Kidney (tissue), 14 donors: Measurements from ENCODE around the gene NCLN. TPM values are rescaled to one million over a fixed set of nuclear protein-coding genes. Genes with fewer than 3 reads are reported as not detected.

Source experiments
- DNase-seq, 5 donors: peaks; one replicate each; pipeline ENCODE4 v3.0.0-alpha.2; 2013 to 2020
- FAIRE-seq: peaks from 2 replicates; lab custom pipeline; 2012; peaks lifted over from hg19 to GRCh38; lab: Jason Lieb, UNC
- H3K27ac ChIP-seq, 2 donors: one replicate each; pipeline ENCODE4 v1.7.0; 2013; ENCODE audit warnings: low read depth in 2 of 2, low read length in 2 of 2, inconsistent platforms in 1 of 2
- H3K27me3 ChIP-seq: one replicate; pipeline ENCODE4 v1.7.1; 2013; ENCODE audit warnings: low read length, inconsistent platforms; ENCODE audit not compliant: control insufficient read depth, insufficient read depth
- H3K36me3 ChIP-seq, 3 donors: one replicate each; pipeline versions ENCODE4 v1.7.0 to v1.7.1; 2013; ENCODE audit warnings: low read length in 3 of 3, control low read depth in 1 of 3, inconsistent platforms in 1 of 3; ENCODE audit not compliant: insufficient read depth in 3 of 3, control insufficient read depth in 2 of 3
- H3K4me1 ChIP-seq, 3 donors: one replicate each; pipeline versions ENCODE4 v1.7.0 to v1.7.1; 2013; ENCODE audit warnings: low read length in 3 of 3, inconsistent platforms in 1 of 3, low read depth in 1 of 3; ENCODE audit not compliant: control insufficient read depth in 2 of 3, insufficient read depth in 2 of 3
- H3K4me3 ChIP-seq, 3 donors: one replicate each; pipeline versions ENCODE4 v1.7.0 to v1.8.1; 2013; ENCODE audit warnings: low read length in 3 of 3, control low read depth in 1 of 3, inconsistent platforms in 1 of 3
- H3K9ac ChIP-seq, 3 donors: one replicate each; pipeline versions ENCODE4 v1.7.0 to v1.7.1; 2013; ENCODE audit warnings: low read length in 3 of 3, control low read depth in 1 of 3, inconsistent platforms in 1 of 3
- H3K9me3 ChIP-seq, 3 donors: one replicate each; pipeline versions ENCODE4 v1.7.0 to v1.7.1; 2013; ENCODE audit warnings: low read length in 3 of 3, control low read depth in 1 of 3, inconsistent platforms in 1 of 3; ENCODE audit not compliant: control insufficient read depth in 2 of 3, insufficient read depth in 1 of 3
- intact Hi-C: fragments of 100-400 bp; cut with DNase I; formaldehyde crosslinking; loops from one replicate; pipeline ENCODE4 v1.11.1; 2022
- polyA plus RNA-seq: library from polyadenylated mRNA; stranded (reverse); fragments of 350-450 nt; fragmentation: Illumina TruSeq; extraction: RNeasy Lipid Tissue Mini Kit (QIAGEN cat#74804); gene quantifications from one replicate; pipeline ENCODE4 v1.2.3, GENCODE V29; 2014; ENCODE audit warnings: low read depth, low replicate concordance; ENCODE audit not compliant: insufficient read depth
- total RNA-seq: library from RNA; stranded (reverse); fragmentation: NEBNext Ultra II Directional; extraction: Animal tissue kit (Norgen Biotek cat#: 25700); gene quantifications from one replicate; pipeline ENCODE4 v1.2.1, GENCODE V29; 2021
- TF ChIP-seq, protein P1 (sequence below): IDR thresholded peaks from 3 replicates; pipeline ENCODE4 v1.5.1; 2012; ENCODE audit warnings: mild to moderate bottlenecking, moderate library complexity, borderline replicate concordance; ENCODE audit not compliant: insufficient read depth; ENCODE audit errors: extremely low read depth
- donor health status: control.
- donor health status: control.
- donor health status: control.
- donor health status: control.
- donor health status: control.
- donor health status: DM: yes; HTN: yes; CAD: no.
- donor health status: Normal renal cell carcinoma (clear cell type).

The NCLN gene
- total and polyA plus RNA-seq, 2 donors from 2014 or later: 43.3 to 63.2 TPM

DNA sequence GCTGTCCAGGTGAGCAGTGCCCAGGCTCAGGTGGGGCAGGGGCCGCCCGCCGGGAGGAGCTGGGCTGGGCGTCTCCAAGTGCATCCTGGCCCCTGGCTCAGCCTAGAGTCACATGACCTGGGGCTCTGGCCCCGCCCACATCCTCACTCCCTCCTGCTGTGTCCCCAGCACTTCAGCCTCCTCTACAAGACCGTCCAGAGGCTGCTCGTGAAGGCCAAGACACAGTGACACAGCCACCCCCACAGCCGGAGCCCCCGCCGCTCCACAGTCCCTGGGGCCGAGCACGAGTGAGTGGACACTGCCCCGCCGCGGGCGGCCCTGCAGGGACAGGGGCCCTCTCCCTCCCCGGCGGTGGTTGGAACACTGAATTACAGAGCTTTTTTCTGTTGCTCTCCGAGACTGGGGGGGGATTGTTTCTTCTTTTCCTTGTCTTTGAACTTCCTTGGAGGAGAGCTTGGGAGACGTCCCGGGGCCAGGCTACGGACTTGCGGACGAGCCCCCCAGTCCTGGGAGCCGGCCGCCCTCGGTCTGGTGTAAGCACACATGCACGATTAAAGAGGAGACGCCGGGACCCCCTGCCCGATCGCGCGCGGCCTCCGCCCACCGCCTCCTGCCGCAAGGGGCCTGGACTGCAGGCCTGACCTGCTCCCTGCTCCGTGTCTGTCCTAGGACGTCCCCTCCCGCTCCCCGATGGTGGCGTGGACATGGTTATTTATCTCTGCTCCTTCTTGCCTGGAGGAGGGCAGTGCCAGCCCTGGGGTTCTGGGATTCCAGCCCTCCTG, 21.9 kb downstream of the NCLN start:
- H3K36me3 ChIP-seq: peaks cover 0 to 5% (median 2%) of the 10 kb centered on the region in 3 donors
- H3K27me3 ChIP-seq: no peaks in the 10 kb centered on the region
- no peak overlapping the region for H3K4me3 ChIP-seq
- intact Hi-C loops: no loop called here
- TF ChIP-seq, protein P1, sequence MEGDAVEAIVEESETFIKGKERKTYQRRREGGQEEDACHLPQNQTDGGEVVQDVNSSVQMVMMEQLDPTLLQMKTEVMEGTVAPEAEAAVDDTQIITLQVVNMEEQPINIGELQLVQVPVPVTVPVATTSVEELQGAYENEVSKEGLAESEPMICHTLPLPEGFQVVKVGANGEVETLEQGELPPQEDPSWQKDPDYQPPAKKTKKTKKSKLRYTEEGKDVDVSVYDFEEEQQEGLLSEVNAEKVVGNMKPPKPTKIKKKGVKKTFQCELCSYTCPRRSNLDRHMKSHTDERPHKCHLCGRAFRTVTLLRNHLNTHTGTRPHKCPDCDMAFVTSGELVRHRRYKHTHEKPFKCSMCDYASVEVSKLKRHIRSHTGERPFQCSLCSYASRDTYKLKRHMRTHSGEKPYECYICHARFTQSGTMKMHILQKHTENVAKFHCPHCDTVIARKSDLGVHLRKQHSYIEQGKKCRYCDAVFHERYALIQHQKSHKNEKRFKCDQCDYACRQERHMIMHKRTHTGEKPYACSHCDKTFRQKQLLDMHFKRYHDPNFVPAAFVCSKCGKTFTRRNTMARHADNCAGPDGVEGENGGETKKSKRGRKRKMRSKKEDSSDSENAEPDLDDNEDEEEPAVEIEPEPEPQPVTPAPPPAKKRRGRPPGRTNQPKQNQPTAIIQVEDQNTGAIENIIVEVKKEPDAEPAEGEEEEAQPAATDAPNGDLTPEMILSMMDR: no peak
- DNase-seq (no peak), FAIRE-seq (no peak)
- no peak overlapping the region for H3K9ac ChIP-seq
- no peaks in the 10 kb centered on the region for H3K4me1 ChIP-seq
- no peaks in the 10 kb centered on the region for H3K9me3 ChIP-seq
- no peak overlapping the region for H3K27ac ChIP-seq

DNA sequence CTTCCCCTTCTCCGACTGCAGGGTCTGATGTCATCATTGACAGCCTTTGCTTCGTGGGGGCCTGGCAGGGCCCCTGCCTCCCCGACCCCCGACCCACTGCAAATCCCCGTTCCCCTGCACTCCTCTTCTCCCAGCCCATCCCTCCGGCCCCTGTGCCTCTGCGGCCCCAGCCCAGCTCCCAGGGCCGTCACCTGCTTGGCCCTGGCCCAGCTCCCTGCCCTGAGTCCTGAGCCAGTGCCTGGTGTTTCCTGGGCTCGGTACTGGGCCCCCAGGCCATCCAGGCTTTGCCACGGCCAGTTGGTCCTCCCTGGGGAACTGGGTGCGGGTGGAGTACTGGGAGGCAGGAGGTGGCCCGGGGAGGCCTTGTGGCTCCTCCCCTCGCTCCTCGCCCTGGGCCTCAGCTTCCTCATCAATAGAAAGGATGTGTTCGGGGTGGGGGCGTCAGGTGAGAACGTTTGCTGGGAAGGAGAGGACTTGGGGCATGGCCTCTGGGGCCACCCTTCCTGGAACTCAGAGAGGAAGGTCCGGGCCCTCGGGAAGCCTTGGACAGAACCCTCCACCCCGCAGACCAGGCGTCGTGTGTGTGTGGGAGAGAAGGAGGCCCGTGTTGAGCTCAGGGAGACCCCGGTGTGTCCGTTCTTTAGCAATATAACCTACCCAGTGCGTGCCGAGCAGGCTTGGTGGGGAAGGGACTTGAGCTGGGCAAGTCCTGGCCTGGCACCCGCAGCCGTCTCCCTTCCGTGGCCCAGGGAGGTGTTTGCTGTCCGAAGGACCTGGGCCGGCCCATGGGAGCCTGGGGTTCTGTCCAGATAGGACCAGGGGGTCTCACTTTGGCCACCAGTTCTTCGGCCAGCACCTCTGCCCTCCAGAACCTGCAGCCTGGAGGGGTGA, 22.8 kb downstream of the NCLN start:
- TF ChIP-seq, protein P1: no peak
- H3K27me3 ChIP-seq: no peaks in the 10 kb centered on the region

DNA sequence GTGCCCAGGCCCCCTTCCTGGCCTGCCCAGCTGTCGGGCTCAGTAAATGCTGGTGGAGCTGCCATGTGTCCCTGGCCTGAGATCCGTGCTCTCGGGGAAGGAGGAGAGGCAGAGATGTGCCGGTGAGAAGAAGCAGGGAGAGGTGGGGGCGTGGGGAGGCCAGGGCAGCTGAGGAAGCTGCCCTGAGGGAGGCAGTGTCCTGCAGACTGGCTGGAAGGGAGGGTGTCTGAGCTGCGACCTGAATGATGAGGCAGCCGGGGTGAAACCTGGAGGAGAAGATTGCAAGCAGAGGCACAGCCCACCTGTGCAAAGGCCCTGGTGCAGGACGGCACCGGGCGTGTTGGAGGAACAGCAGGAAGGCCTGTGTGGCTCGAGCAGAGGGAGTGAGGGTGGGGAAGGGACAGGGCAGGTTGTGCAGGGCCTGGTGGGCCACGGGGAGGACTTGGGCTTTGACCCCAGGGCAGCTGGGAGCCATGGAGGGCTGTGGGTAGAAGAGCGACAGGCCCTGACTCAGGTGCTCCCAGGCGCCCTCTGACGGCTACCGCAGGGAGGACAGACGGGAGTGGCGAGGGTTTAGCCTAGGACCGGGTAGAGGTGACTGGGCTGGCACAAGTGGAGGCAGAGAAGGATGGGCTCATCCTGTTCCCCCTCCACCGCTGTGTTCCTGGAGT, 24.8 kb downstream of the NCLN start:
- peaks cover 0 to 5% (median 2%) of the 10 kb centered on the region in 3 donors for H3K36me3 ChIP-seq
- no peak overlapping the region for H3K27ac ChIP-seq
- DNase-seq (peak in 4 of 5 donors; percentile 16 to 58 (median 49)), FAIRE-seq (no peak)
- H3K9me3 ChIP-seq: no peaks in the 10 kb centered on the region
- H3K27me3 ChIP-seq: no peaks in the 10 kb centered on the region
- intact Hi-C loops: no loop called here
- H3K9ac ChIP-seq: no peak overlapping the region
- H3K4me1 ChIP-seq: no peaks in the 10 kb centered on the region
- no peak overlapping the region for H3K4me3 ChIP-seq
- TF ChIP-seq, protein P1: peak; percentile 52

More for the DNA sequence above, 22.8 kb downstream of the NCLN start:
- DNase-seq: peak in 1 of 5 donors; percentile 57
- intact Hi-C loops: no loop called here
- Histone ChIP-seq H3K4me3 (no peak overlapping the region), H3K27ac (no peak overlapping the region), H3K9ac (no peak overlapping the region), H3K4me1 (no peaks in the 10 kb centered on the region), H3K36me3 (peaks cover 0 to 5% (median 2%) of the 10 kb centered on the region in 3 donors), H3K9me3 (no peaks in the 10 kb centered on the region)
- FAIRE-seq: no peak
